ENCODE data around the gene MED13L. TPM values are rescaled to one million over a fixed set of nuclear protein-coding genes. Genes with fewer than 3 reads are reported as not detected.

MED13L gene
- total and polyA plus RNA-seq, 2 donors (not counting 1 experiment from before 2014, with no cell fraction given) = 20.3 to 207 TPM

DNA sequence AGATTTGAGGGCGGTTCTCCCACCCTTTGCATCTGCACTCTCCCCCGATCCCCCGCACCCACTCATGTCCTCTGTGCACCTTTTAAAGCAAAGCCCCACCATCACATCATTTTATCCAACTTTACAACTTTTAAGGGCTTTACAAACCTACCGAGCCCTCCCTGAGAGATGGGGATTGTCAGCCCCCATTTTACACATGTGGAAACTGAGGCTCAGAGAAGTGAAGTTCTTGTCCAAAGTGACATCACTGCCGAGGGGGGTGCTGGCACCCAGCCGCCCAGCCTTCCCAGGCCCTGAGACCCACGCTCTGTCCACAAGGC lies 334.2 kb downstream of the MED13L start:
- H3K27ac Mint-ChIP-seq = no peak overlapping the region
- Histone ChIP-seq H3K27ac (ENCODE audit: low read length in 2 of 2) (no peak overlapping the region), H3K27me3 (replicated peaks in 1 of 4; ENCODE audit: control extremely low read depth in 1 of 4, control insufficient read depth in 3 of 4, insufficient read depth in 4 of 4, low read length in 3 of 4) (no peaks in the 10 kb centered on the region), H3K4me1 (ENCODE audit: control insufficient read depth in 2 of 2, insufficient read depth in 2 of 2, low read length in 2 of 2) (no peaks in the 10 kb centered on the region), H3K79me2 (ENCODE audit: control insufficient read depth, insufficient read depth, low read length) (no peaks in the 10 kb centered on the region), H3K36me3 (replicated peaks in 1 of 2; ENCODE audit: control extremely low read depth in 1 of 2, control insufficient read depth in 1 of 2, extremely low read depth in 1 of 2, insufficient read depth in 2 of 2, low read length in 1 of 2) (no peaks in the 10 kb centered on the region), H3K9me3 (ENCODE audit: control extremely low read depth in 1 of 3, control insufficient read depth in 2 of 3, insufficient read depth in 1 of 3, low read length in 2 of 3) (peaks cover 1 to 6% (median 4%) of the 10 kb centered on the region in 3 donors), H2AFZ (ENCODE audit: insufficient read depth, low read depth, low read length, poor library complexity, severe bottlenecking) (no peak overlapping the region), H3K9ac (ENCODE audit: low read length) (no peak overlapping the region), H3K4me2 (replicated peaks; ENCODE audit: low read depth, low read length, poor library complexity, severe bottlenecking) (no peak overlapping the region), H3K4me3 (ENCODE audit: control extremely low read depth in 1 of 5, extremely low read depth in 1 of 5, insufficient read depth in 1 of 5, low read depth in 2 of 5, low read length in 4 of 5) (no peak overlapping the region), H4K20me1 (ENCODE audit: control insufficient read depth, insufficient read depth, low read length, poor library complexity, severe bottlenecking) (no peaks in the 10 kb centered on the region)
- H3K27me3 Mint-ChIP-seq = peaks cover 12% of the 10 kb centered on the region
- WGBS (ENCODE audit: insufficient coverage) = 94% methylated on average over 7 of the region's 7 CpGs
- ATAC-seq (ENCODE audit: low read depth) = no peak
- no peak for TF ChIP-seq CTCF (IDR thresholded peaks at IDR 0.05)
- TF ChIP-seq EZH2 (IDR thresholded peaks at IDR 0.05; ENCODE audit: borderline replicate concordance, insufficient read depth, low read depth, low read length, poor library complexity, severe bottlenecking) = no peak
- intact Hi-C loops (cut with micrococcal nuclease) = no loop called here
- ChIA-PET CTCF (no interaction called here), POLR2A (no interaction called here)
- DNase-seq = no peak
- no peaks in the 10 kb centered on the region for H3K4me1 Mint-ChIP-seq
- peaks cover 7% of the 10 kb centered on the region for H3K9me3 Mint-ChIP-seq (ENCODE audit: insufficient read depth)
- no peak overlapping the region for H3K4me3 Mint-ChIP-seq

GRCh38 chr12:115942346-115942745 lies 335.1 kb downstream of the MED13L start:
- Histone ChIP-seq H3K4me2 (replicated peaks; ENCODE audit: low read depth, low read length, poor library complexity, severe bottlenecking) (no peak overlapping the region), H3K27me3 (replicated peaks in 1 of 4; ENCODE audit: control extremely low read depth in 1 of 4, control insufficient read depth in 3 of 4, insufficient read depth in 4 of 4, low read length in 3 of 4) (no peaks in the 10 kb centered on the region), H3K36me3 (replicated peaks in 1 of 2; ENCODE audit: control extremely low read depth in 1 of 2, control insufficient read depth in 1 of 2, extremely low read depth in 1 of 2, insufficient read depth in 2 of 2, low read length in 1 of 2) (no peaks in the 10 kb centered on the region), H4K20me1 (ENCODE audit: control insufficient read depth, insufficient read depth, low read length, poor library complexity, severe bottlenecking) (no peaks in the 10 kb centered on the region), H3K4me3 (ENCODE audit: control extremely low read depth in 1 of 5, extremely low read depth in 1 of 5, insufficient read depth in 1 of 5, low read depth in 2 of 5, low read length in 4 of 5) (no peak overlapping the region), H2AFZ (ENCODE audit: insufficient read depth, low read depth, low read length, poor library complexity, severe bottlenecking) (no peak overlapping the region), H3K79me2 (ENCODE audit: control insufficient read depth, insufficient read depth, low read length) (no peaks in the 10 kb centered on the region), H3K9ac (ENCODE audit: low read length) (no peak overlapping the region), H3K27ac (ENCODE audit: low read length in 2 of 2) (no peak overlapping the region), H3K4me1 (ENCODE audit: control insufficient read depth in 2 of 2, insufficient read depth in 2 of 2, low read length in 2 of 2) (no peaks in the 10 kb centered on the region), H3K9me3 (ENCODE audit: control extremely low read depth in 1 of 3, control insufficient read depth in 2 of 3, insufficient read depth in 1 of 3, low read length in 2 of 3) (peaks cover 1 to 6% (median 4%) of the 10 kb centered on the region in 3 donors)
- no peak overlapping the region for H3K27ac Mint-ChIP-seq
- DNase-seq = no peak
- TF ChIP-seq CTCF (IDR thresholded peaks at IDR 0.05) (no peak), EZH2 (IDR thresholded peaks at IDR 0.05; ENCODE audit: borderline replicate concordance, insufficient read depth, low read depth, low read length, poor library complexity, severe bottlenecking) (no peak)
- intact Hi-C loops (cut with micrococcal nuclease) = no loop called here
- peaks cover 12% of the 10 kb centered on the region for H3K27me3 Mint-ChIP-seq
- H3K4me3 Mint-ChIP-seq = no peak overlapping the region
- ChIA-PET POLR2A (no interaction called here), CTCF (no interaction called here)
- H3K9me3 Mint-ChIP-seq (ENCODE audit: insufficient read depth) = peaks cover 7% of the 10 kb centered on the region
- ATAC-seq (ENCODE audit: low read depth) = no peak
- H3K4me1 Mint-ChIP-seq = no peaks in the 10 kb centered on the region
- no CpG with 5 or more reads among the region's 1 CpG for WGBS (ENCODE audit: insufficient coverage)

All from B cell (primary cell).